ENCODE results near the gene MCF2. TPM values are rescaled to one million over a fixed set of nuclear protein-coding genes. Genes with fewer than 3 reads are reported as not detected.

Gene MCF2
- total RNA-seq, 1 experiment from 2014 or later = 0.39 TPM

DNA sequence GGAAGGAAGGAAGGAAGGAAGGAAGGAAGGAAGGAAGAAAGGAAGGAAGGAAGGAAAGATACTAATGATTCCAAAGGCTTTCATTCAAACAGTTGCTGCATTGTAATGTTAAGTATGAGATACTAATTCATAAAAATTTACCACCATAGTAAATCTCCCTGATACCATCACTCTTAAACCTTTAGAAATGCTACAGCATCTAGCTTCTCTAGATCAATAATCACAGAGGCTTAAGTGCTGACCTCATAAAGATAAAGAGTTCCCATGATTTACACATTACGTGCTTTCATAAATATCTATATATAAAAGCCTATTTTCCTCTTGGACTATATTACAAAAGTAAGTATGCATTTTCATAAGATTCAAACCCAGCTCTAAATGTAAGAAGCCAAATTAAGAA lies 141.0 kb downstream of the MCF2 start:
- H2BK120ac ChIP-seq (ENCODE audit: low read depth, low read length, poor library complexity, severe bottlenecking) = no peak overlapping the region
- H3K23ac ChIP-seq (ENCODE audit: insufficient read length, low read depth, low read length) = no peak overlapping the region
- no peak overlapping the region for H2BK15ac ChIP-seq (ENCODE audit: low read depth, low read length)
- H4K20me1 ChIP-seq (ENCODE audit: control insufficient read depth, insufficient read depth, insufficient read length) = no peaks in the 10 kb centered on the region
- no peak overlapping the region for H2BK5ac ChIP-seq (ENCODE audit: insufficient read length, low read length)
- H3K56ac ChIP-seq (ENCODE audit: insufficient read length, low read depth, low read length) = no peak overlapping the region
- no peaks in the 10 kb centered on the region for H3K27me3 ChIP-seq (ENCODE audit: insufficient read depth, low read length)
- H4K5ac ChIP-seq (ENCODE audit: insufficient read length, low read depth, low read length) = no peak overlapping the region
- peaks cover 2% of the 10 kb centered on the region; the same call in 1 of the 2 replicates for H3K27me3 Mint-ChIP-seq (ENCODE audit: low read depth)
- DNase-seq = no peak
- H3K4me1 ChIP-seq (ENCODE audit: insufficient read depth, low read length) = no peaks in the 10 kb centered on the region
- TF ChIP-seq, protein P1, sequence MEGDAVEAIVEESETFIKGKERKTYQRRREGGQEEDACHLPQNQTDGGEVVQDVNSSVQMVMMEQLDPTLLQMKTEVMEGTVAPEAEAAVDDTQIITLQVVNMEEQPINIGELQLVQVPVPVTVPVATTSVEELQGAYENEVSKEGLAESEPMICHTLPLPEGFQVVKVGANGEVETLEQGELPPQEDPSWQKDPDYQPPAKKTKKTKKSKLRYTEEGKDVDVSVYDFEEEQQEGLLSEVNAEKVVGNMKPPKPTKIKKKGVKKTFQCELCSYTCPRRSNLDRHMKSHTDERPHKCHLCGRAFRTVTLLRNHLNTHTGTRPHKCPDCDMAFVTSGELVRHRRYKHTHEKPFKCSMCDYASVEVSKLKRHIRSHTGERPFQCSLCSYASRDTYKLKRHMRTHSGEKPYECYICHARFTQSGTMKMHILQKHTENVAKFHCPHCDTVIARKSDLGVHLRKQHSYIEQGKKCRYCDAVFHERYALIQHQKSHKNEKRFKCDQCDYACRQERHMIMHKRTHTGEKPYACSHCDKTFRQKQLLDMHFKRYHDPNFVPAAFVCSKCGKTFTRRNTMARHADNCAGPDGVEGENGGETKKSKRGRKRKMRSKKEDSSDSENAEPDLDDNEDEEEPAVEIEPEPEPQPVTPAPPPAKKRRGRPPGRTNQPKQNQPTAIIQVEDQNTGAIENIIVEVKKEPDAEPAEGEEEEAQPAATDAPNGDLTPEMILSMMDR (conservative IDR thresholded peaks at IDR 0.05) = no peak
- no peak overlapping the region for H3K9ac ChIP-seq (ENCODE audit: extremely low read depth, insufficient read length, low read length)
- no peaks in the 10 kb centered on the region for H3K23me2 ChIP-seq (ENCODE audit: insufficient read length, low read depth, low read length, poor library complexity, severe bottlenecking)
- H3K18ac ChIP-seq (ENCODE audit: insufficient read length, low read depth, low read length) = no peak overlapping the region
- H4K91ac ChIP-seq (ENCODE audit: insufficient read length, low read depth, low read length) = no peak overlapping the region
- H3K9me3 Mint-ChIP-seq = peaks cover 0 to 35% of the 10 kb centered on the region in 2 experiments; a peak in 2 of 5 replicates
- no peak overlapping the region for H3K4me2 ChIP-seq (ENCODE audit: insufficient read depth, insufficient read length, low read length)
- no peak overlapping the region for H4K8ac ChIP-seq (replicated peaks; ENCODE audit: insufficient read length, low read depth, low read length)
- H3K14ac ChIP-seq (ENCODE audit: insufficient read depth, low read length) = no peak overlapping the region
- no peak overlapping the region for H3K27ac Mint-ChIP-seq
- H3K4me3 Mint-ChIP-seq = no peak overlapping the region
- H3K9me3 ChIP-seq (ENCODE audit: control insufficient read depth, low read depth, low read length) = no peaks in the 10 kb centered on the region
- no peak overlapping the region for H2AK5ac ChIP-seq (ENCODE audit: insufficient read length, low read length)
- H2AFZ ChIP-seq (ENCODE audit: low read length) = no peak overlapping the region
- no peak overlapping the region for H2BK12ac ChIP-seq (ENCODE audit: insufficient read length, low read depth, low read length)
- no peaks in the 10 kb centered on the region for H3K36me3 Mint-ChIP-seq (ENCODE audit: insufficient read depth in 1 of 3, low read depth in 3 of 3)
- H3K4ac ChIP-seq (ENCODE audit: low read depth, low read length) = no peak overlapping the region
- H3K79me2 ChIP-seq (ENCODE audit: insufficient read depth, low read length) = no peaks in the 10 kb centered on the region
- H3K27ac ChIP-seq (ENCODE audit: insufficient read length, low read depth, low read length) = no peak overlapping the region
- H2BK20ac ChIP-seq (ENCODE audit: low read depth, low read length, poor library complexity, severe bottlenecking) = no peak overlapping the region
- H3T11ph ChIP-seq (ENCODE audit: low read length) = no peak overlapping the region
- no peaks in the 10 kb centered on the region for H3K4me1 Mint-ChIP-seq
- H3K79me1 ChIP-seq (ENCODE audit: insufficient read depth, low read depth, low read length, poor library complexity, severe bottlenecking) = no peaks in the 10 kb centered on the region
- WGBS (ENCODE audit: extremely low coverage, insufficient read length, low lambda C conversion rate) = no CpG with 5 or more reads among the region's 1 CpG
